ENCODE data around the gene SPATA31C1.
"Not testable (repeated sequence)": the region's sequence is repeated elsewhere in the genome, so short reads cannot be mapped to it uniquely, and the experiment has no call there.

Gene SPATA31C1

GRCh38 chr9:87887661-87888480 is 29.9 kb upstream of the SPATA31C1 start:
- no peak for DNase-seq

DNA sequence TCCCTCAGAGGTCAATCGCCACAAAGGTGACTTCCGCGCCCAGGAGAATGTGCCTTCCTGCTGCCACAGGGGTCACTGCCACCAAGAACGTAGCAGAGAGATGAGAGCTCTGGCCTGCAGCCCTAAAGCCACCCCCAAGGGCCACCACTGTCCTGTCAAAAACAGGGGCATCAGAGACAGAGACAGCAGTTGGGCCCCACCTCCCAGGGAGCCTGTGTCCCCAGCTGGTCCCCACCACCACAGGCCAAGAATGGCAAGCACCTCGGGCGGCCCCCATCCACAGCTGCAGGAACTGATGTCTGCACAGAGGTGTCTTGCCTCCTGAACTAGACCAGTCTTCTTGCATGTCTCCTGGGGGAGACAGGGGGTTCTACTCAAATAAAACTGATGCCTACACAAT is 29.3 kb upstream of the SPATA31C1 start:
- DNase-seq = no peak

DNA sequence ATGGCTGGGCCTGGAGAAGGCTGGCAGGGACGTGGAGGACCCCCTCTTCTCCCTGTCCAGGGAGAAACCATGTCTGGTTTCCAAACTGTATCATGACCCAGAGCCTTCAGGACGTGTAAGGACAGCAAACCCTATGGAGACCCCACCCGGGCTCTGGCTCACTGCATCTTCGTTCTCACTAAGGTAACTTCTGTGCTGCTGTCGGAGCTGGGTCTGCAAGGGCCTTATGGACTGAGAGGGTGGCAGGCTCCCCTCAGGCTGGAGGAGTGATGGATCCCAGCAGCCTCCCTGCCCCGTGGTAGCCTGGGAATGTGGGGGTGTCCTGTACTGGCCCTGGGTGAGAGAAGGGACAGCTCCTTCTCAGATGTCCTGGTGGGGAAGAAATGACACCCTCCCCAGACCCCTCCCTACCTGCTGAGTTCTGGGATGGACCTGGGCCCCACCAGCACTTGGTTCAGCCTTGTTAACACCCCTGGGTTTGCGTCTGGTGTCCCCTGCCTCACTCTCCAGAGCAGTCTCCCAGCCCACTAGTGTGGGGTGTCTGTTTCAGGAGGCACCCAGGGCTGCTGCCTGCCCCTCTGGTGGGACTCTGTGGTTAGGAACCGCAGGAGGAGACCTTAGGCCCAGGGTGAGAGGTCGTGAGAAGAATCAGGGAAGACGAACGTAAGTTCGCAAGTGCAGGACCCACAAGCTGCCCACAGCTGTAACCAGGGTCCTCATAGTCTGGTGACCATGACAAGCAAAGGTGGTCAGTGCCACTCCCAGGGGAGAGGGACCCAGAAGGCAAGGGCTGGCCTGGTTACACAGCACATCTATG is 28.5 kb upstream of the SPATA31C1 start:
- DNase-seq = no peak

GRCh38 chr9:87889882-87890252 is 27.9 kb upstream of the SPATA31C1 start:
- no peak for DNase-seq

DNA sequence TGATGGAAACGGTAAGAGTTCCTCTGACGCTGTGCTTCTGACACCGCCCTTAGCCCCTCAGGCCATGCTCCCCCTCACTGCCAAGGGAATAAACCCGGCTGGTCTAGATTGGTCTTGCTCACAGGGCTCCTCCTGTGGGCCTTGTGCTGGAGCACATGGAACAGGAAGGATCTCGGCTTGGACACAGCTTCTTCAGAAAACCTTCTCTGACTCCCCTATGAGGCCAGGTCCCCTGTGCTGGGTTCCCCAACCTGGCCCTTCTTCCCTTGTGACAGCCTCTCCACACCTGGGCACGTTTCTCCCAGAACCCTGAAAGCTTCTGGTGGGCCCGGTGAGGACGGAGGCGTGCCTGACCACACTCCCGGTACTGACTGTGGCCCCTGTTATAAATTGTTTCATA is 26.9 kb upstream of the SPATA31C1 start:
- DNase-seq = no peak

- DNase-seq = no peak
These were observed 26.0 kb upstream of the SPATA31C1 start for GRCh38 chr9:87891754-87892153.

DNA sequence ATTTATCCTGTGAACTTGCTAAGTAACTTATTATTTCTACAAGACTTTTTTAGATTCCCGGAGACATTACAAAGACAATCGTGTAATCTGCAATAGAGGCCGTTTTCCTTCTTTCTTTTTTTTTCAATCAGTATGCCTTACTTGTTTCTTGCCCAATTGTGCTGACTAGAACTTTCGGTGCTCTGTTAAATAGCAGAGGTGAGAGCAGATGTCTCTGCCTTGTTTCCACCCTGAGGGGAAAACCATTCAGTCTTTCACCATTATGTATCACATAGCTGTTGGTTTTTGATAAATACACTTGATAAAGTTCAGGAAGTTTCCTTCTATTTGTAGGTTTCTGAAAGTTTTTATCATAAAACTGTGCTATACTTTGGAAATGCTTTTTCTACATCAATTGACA is 24.8 kb upstream of the SPATA31C1 start:
- DNase-seq = no peak

GRCh38 chr9:87894998-87895625 is 22.6 kb upstream of the SPATA31C1 start:
- no peak for DNase-seq

GRCh38 chr9:87896891-87897290 is 20.9 kb upstream of the SPATA31C1 start:
- no peak for DNase-seq

GRCh38 chr9:87898151-87898550 is 19.6 kb upstream of the SPATA31C1 start:
- no peak for DNase-seq

GRCh38 chr9:87902371-87902770 is 15.4 kb upstream of the SPATA31C1 start:
- not testable (repeated sequence) for DNase-seq

GRCh38 chr9:87909310-87910041 is 8.3 kb upstream of the SPATA31C1 start:
- DNase-seq = no peak

DNA sequence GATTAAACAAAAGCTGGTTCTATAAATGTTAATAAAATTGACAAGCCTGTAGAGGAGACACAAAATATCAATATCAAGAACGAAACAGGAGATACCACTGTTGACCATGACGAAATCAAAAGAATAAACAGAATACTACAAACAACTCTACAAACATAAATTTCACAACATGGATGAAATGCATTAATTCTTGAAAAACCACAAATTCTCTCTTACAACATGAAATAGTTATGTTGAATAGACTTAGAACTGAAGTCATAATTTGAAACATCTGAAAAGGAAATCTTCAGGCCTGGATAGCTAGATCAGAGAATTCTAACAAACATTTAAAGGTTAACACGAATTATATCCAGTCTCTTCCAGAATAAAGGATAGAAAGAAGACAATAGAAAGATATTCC is 6.9 kb upstream of the SPATA31C1 start:
- DNase-seq = no peak

DNA sequence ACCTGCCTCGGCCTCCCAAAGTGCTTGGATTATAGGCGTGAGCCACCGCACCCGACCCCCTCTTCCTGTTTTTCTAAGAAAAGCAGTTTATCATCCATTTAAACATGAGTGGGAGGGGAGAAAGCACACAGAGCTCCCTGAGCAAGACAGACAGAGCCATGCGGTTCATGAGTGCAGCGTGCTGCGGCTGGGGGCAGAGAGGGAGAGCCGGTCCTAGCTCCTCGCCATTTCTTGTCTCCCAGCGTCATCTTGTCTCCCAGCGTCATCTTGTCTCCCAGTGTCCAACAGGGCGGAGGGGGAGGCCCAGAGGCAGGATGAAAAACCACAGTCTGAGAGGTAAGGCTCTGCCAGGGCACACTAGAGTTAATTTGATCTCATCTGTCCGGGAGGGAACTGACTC is 1.3 kb downstream of the SPATA31C1 start:
- DNase-seq = not testable (repeated sequence)

DNA sequence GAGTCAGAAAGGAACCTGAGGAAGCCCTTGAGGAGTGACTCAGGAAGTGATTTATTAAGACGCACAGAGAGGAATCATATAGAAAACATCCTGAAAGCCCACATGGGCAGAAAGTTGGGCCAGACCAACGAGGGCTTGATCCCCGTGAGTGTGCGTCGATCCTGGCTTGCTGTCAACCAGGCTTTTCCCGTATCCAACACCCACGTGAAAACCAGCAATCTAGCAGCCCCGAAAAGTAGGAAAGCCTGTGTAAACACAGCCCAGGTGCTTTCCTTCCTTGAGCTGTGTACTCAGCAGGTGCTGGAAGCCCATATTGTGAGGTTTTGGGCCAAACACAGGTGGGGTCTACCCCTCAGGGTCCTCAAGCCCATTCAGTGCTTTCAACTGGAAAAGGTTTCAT is 3.8 kb downstream of the SPATA31C1 start:
- not testable (repeated sequence) for DNase-seq

- DNase-seq = not testable (repeated sequence)
These were observed 5.2 kb downstream of the SPATA31C1 start for GRCh38 chr9:87923012-87923411.

- DNase-seq = not testable (repeated sequence)
These were observed 7.1 kb downstream of the SPATA31C1 start for GRCh38 chr9:87924851-87925250.

DNA sequence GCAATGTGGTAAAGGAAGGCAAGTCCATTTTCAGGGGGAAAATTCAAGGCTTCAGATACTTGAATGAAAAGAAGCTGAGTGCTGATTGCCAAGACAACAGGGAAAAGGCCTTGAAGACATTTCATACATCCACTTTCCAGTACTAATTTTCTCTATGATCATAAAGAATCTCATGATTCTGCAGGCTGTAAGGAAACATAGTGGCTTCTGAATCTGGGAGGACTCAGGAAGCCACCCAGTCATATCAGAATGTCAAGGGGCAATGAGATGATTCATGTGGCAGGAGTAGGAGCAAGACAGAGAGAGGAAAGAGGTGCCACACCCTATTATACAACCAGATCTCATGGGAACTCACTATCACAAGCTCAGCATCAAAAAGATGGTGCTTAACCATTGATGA is 11.4 kb downstream of the SPATA31C1 start:
- DNase-seq = not testable (repeated sequence)

- not testable (repeated sequence) for DNase-seq
These were observed 16.7 kb downstream of the SPATA31C1 start for GRCh38 chr9:87934444-87934843.

GRCh38 chr9:87937352-87937751 is 19.6 kb downstream of the SPATA31C1 start:
- DNase-seq = not testable (repeated sequence)

DNA sequence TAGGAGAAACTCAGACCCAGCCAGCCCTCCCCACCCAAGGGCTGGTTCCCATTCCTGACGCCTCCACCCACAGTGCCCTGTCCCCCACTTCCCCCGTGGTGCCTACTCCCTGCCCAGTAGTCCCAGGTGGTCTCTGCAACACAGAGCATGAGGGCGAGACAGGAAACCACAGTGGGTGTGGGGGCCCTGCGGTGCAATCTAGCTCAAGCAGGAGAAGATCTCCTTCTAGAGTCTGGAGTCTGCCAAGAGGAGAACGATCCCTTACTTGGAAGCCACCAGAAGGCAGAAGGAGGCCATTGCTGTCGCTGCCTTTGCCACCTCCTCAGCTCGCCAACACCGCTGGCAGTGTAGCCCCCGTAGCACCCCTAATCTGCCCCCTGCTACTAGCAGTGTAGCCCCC is 20.2 kb downstream of the SPATA31C1 start:
- not testable (repeated sequence) for DNase-seq

DNA sequence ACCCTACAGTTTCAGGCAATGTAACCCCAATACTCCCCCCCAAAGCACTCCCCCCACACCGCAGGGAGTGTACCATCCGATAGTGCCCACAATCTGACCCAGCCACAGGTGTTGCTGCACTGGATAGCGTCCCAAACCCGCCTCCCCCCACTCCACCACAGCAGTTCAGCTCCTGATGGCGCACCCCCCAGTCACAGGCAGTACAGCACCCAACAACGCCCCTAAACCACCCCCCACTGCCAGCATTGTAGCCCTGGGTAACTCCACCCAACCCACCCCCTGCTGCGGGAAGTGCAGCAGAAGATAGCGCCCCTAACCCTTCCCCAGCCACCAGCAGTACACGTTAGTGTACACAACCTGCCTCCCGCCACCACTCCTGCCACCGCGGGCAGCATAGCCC is 20.6 kb downstream of the SPATA31C1 start:
- DNase-seq = not testable (repeated sequence)

DNA sequence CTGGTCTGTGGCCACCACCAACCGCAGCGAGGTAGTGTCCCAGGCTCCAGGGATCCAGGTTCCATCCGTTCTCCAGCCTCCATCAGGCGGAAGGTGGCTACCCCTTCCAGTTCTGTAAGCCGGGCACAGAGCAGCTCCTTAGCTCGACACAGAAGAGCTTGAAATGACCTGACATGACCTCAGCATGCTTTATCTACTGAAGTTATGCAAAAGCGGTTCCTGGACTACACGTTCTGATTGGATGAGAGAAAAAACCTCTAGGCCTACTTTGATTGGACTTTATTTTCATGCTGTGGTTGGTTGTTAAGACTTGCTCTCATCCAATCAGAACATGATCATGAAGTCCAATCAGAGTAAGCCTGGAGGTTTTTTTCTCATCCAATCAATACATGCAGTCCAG is 21.3 kb downstream of the SPATA31C1 start:
- not testable (repeated sequence) for DNase-seq
